Stimulated activated CD8-positive, alpha-beta memory T cell treated with anti-CD3 and anti-CD28 coated beads, Interleukin-7, amount 100 ng/mL, for 4 hours (primary cell): ENCODE measurements around the gene ATP2A2.
A peak's percentile ranks its signal among the peaks of the same experiment; 100 is the strongest.

Experiments
- DNase-seq, 2 donors: peaks; one replicate each; pipeline ENCODE4 v3.0.0-alpha.2; 2020; ENCODE audit warnings: low read depth in 2 of 2

Gene ATP2A2

DNA sequence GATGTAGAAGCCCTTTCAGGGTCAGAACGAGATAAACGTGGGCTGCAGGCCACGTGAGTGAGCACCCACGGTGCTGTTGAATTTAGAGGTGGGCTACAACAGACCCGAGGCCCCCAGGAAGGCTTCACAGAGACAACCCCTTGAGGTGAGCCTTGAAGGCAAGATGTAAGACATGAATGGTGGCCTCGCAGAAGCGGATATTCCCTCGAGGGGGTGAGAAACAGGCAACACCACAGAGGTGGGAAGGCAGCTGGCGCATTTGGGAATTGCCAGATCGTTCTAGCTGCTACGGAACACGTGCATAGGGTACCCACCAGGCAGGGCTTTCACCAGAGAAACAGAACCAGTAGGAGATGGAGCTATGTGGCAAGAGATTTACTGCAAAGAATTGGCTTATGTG, 22.6 kb upstream of the ATP2A2 start:
- DNase-seq, result no peak

DNA sequence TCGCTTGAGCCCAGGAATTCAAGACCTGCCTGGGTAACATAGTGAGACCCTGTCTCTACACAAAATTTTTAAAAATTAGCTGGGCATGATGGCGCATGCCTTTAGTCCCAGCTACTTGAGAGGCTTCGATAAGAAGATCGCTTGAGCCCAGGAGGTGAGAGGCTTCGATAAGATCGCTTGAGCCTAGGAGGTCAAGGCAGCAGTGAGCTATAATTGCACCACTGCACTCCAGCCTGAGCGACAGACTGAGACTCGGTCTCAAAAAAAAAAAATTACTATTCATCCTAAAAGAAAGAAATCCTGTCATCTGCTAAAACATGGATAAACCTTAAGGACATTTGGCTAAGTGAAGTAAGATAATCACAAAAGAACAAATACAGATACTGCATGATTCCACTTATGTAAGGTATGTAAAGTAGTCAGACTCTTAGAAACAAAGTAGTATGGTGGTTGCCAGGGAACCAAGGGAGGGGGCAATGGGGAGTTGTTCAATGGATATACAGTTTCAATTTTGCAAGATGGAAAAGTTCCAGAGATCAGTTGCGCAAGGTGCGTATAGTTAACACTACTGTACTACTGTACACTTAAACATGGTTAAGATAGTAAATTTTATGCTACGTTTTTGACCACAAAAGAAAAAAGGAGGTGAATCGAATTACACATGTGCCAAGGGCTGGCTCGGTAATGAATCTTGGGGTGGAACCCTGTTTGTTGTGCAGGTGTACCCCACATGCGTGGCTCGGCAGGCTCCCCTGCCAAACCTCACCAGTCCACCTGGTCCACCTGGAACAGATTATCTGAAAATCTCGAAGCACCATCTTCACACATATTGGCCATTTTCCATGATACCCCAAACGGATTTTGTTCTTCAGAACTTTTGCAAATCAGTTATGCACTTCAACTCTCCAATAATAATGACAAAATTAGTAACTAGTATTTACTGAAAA, 18.3 kb upstream of the ATP2A2 start:
- no peak for DNase-seq

DNA sequence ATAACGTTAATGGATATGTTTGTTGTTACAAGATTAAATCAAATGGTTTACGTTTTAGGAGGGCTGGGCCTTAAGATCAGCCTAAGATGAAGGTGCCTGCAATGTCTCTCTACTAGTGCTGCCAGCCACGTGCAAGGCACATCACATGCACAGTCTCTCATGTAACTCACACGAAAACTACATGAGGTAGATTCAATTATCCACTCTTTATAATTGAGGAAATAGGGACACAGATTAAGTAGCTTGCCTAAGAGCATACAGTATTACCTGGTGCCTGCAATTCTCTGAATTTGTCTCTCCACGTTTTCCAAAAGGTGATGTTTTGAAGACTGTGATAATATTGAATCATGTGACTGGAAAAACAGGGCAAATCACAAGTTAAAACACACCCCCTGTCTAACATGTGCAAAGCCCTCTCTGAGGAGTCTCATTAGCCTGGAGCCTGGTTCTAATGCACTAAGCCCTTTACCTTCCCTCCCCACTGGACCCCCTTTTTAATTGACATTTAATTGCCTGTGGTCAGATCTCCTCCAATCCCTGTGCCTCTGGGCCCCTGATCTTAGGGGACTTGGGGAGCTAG, 14.6 kb upstream of the ATP2A2 start:
- DNase-seq, result no peak

DNA sequence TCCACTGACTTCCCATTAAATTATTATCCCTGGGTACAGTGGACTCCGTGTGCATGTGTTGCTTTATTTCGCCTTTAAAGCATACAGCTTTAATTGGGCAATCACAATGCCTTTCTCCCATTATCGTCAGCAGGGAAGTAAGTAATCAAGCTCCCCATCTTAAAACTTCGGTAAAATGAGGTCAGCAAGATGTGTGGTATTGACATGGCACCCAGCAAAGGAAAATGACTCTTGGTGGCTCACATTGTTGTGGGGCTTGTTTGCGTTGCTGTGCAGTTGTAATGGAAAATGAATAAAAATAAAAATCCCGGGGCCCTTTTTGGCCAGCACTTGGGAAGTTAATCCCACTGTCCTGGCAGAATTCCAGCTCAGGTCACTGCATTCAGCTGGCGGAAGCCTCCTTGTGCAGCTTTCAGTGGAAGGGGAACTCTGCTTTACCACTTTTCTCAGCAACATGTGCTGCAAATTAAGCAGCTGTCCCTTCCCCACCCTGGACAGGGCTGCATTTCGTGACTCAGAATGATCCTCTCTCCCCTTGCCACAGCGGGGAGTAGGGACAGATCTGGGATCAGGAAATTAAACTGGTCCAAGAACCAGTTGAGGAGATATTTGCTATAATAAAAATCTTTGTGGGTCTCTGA, 13.9 kb upstream of the ATP2A2 start:
- DNase-seq, result no peak

DNA sequence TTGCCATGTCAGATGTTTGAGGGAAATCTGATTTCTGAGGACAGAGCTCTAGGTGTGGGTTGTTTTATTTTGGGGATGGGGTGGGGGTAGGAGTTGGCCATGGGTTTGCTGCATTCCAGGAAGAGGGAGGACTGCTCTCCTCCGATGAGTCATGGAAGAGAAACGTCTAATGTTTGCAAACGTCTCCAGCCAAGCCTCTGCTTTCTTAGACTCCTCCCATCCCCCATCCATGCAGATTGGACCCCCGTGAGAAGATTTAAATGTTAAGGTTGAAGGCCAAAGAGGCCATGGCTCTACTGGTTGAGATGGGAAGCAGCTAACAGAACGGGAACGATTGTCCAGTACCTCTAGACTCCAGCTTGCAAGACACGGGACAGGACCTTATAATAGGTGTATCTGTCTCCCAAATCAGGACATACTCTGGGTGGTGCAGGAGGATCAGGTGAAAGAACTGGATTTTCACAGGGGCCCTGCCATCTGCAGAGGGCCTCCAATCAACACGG, 11.4 kb upstream of the ATP2A2 start:
- DNase-seq, result no peak

DNA sequence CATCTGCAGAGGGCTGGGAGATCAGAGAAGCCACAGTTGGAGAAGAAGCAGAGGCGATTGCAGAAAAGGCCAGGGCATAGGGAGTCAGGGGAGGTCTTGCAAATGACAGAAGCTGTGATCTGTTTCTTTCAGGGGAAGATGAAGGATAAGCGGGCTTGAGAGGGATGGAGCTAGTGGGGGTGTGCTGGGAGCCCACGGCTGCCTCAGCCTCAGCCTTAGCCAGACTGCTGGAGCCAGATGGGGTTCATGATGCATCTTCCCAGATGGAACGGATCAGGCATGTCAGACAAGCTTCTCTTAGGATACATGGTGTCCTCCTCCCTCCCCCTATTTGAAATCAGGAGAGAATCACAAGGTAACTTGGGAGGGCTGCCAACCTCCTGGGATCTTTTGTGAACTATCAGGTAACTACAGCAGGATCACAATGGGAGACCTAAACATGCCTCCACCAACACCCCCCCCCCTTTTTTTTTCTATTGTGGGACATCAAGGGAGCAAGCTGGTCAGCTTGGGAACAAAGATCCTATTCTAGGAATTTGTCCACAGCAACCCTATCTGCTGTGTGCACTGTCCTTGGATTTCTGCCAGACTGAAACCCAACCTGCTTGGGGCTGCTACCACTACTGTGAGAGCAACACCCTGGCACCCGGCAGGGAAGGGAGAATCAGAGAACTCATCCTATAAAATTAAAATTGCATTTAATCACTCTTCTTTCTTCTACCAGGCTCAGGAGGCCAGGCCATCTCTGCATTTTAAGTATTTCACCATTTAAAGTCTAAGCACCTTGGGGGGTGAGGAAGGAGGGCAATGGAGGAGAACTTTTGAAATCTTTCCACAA, 10.7 kb upstream of the ATP2A2 start:
- no peak for DNase-seq

DNA sequence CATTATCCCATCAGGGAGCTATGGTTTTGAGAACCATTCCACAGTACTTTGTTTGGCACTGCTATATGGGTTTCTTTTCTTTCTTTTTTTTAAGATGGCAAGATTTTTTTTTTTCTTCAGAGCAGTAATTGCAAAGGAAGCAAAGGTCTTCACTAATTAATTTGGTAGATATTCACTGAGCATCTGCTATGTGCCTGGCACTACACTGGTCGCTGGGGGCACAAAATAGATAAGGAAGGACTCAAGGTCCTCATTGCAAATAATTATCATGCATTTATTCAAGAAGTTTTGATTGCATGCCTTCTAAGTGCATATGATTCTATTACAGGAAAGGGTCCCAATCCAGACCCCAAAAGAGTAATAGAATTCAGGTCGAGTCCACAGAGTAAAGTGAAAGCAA, 10.0 kb upstream of the ATP2A2 start:
- DNase-seq, result no peak

DNA sequence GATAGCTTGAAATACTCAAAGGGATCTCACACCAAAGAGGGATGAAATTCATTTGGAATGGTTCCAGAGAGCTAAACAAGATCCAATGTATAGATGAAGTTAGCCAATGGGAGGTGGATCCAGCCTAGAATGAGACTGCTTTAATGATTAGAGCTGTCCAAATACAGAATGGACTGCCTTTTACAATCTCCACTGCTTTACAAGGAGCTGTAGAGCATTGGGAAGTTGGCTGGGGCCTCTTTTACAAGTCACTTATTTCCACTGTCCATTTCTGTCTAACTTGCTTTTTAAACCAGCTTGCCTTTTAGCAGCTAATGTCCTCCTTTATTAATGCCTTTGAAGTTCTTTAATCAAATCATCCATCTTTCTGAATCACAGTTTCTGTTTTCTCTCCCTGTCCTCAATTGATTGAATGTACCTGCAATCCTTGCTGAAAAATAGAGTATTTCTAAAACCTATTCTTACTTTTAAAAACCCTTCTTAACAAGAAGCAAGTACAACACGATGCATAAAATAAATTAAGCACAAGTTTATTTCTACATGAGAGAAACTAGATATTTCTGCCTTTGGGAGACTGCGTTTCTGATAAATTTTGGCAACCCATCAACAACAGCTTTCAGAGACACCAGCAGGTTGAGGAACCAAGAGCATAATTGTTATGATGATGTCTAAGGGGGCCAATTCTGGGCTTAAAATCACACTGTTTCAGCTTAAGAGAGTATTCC, 3.4 kb upstream of the ATP2A2 start:
- DNase-seq, result no peak

DNA sequence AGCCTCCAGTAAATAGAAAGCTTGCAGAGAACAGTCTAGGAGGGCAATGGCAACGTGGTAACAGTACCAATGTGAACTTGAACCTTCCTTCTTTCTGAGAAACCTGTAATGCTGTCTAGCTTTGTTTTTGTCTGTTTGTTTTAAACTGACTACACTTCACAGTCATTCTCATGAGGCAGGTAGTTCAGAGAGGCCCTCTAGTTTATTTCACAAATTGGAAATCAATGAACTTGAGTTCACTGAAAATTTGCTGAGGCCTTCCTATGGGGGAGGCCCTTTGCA, 2.9 kb upstream of the ATP2A2 start:
- DNase-seq, result no peak

DNA sequence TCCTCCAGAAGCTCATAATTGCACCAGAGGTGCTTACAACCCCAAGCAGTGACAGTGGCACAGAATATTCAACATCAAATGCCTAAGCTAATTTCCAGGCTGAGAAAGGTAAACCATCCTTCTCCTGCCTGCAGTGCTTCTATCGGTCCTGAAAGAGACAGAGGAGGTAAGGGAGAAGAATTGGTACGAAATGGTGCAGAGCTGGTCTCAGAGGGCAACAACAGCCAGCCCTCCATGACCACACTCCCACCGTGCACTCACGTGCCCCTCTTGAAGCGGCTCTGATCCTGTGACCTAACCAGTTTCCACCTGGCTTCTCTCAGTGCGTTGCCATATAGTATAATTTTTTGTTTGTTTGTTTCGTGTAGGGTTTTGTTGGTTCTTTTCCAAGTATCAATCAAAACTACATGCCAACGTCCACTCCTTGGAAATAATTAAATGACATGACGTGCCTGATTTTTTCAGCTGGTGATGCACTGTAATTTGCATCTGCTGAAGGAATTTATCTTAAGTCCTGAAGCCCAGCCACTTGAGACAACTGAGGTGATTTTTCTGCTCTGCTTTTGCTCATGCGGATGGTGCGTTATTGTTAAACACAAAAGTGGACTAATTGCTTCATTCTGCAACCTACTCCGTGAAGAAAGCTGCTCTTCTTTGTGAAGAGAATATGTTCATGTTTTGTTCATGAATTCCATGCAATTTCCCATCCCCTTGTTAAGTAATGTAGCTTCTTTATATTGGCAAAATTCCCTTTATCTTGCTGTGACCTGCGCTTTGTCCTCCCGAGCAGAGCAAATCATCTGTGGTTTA, 1.3 kb upstream of the ATP2A2 start:
- no peak for DNase-seq

DNA sequence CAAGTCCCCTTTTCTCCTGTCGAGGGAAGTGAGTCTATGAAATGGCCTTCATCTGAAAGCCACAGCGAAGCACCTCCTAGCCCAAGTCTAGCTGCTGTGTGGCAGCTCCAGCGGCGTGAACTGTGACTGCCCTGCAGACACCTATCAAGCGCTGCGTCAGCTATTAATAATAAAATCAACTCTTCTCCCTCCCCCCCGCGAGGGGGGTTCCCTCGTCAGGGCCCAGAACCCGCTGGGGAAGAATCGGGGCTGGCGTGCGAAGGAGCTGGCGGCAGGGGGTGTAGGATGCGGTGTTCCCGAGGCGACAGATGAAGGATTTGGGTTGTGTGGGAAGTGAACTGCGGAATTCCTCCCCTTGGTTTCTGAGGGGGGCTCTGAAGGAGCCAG, 662 bp upstream of the ATP2A2 start:
- DNase-seq, result peak; percentile 42 to 47

DNA sequence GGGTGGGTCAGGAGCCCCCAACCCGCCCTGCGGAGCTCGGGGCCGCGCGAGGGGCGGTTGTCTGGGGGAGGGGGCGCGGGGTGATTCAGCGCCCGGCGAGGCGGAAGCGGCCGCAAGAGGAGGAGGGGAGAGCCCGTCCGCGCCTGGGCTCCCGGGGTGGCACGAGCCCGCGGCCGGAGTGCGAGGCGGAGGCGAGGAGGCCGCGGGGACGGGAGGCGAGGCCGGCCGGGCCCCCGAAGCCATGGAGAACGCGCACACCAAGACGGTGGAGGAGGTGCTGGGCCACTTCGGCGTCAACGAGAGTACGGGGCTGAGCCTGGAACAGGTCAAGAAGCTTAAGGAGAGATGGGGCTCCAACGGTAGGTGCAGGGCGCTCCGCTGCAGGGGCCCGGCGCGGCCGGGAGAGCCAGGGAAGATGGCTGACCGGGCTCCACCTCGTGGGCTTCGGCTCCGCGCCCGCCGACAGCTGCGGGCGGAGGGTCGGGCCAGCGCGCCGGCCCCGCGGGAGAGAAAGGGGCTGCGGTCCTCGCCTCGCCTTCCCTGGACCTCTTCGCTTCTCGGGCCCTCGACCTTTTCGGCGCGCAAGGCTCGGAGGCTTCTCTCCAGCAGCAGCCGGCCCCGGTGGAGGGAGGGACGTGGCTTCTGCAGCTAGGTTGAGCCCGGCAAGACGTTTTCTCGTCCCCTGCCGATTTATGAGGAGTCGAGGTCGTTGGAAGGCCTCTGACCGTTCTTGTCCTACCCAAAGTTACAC, 677 bp downstream of the ATP2A2 start:
- DNase-seq, result peak in 1 of 2 donors; percentile 13

DNA sequence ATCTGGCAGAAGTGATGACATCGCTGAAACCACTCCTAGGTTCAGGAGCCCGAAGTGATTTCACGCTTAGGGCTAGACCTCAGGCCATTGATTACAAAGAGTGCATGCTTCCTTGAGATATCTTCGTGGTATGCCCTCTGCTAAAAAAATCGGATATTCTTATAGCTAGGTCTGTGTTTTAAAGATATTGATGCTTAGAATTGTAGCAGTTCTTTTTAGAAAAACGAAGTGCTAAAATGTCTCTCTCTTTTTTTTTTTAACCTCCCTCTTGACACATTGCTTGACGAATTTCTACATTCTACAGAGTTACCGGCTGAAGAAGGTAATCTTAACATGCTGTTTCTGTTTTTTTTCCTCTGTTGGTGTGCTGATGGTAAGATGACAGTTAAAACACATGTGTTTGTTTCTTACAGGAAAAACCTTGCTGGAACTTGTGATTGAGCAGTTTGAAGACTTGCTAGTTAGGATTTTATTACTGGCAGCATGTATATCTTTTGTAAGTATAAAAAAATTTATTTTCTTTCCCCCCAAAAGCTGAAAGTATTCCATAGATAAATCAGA, 1.3 kb downstream of the ATP2A2 start:
- no peak for DNase-seq

DNA sequence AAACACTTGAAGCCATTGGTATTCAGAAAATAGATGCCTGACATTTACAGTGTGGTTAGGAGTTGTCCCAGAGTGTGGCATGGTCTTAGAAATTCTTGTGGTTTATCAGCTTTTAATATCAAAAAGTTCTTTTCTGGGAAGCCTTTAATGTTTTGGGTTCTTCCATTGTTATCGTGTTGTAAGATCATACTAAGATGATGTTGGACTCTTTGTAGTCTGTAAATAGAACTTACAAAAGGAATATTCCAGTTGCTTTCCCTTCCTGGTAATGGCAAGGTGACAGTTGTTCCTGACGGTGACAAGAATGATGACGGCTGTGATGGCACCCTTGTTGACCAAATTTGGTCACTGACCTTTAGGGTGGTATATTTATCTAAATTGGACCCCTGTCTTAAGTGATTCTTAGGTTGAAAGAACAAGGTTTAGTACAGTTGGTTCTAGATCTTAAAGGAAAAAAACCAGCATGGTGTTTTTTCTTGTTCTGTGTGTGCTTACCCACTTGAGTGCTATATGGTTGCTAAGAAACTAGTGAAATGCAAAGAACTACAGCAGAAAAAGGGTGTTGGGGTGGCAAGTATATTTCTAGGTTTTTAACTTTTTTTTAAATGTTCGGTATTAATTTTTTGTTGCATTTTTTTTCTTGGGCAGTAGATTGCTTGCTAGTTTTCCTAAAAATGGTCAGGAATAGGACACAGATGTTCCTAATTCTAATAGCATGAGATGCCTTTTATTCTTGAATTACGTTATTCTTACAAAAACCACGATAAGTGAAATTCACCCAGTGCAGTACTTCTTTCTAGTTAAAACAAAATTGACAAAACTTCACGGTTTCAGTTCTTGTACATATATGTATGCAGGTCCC, 2.1 kb downstream of the ATP2A2 start:
- no peak for DNase-seq

DNA sequence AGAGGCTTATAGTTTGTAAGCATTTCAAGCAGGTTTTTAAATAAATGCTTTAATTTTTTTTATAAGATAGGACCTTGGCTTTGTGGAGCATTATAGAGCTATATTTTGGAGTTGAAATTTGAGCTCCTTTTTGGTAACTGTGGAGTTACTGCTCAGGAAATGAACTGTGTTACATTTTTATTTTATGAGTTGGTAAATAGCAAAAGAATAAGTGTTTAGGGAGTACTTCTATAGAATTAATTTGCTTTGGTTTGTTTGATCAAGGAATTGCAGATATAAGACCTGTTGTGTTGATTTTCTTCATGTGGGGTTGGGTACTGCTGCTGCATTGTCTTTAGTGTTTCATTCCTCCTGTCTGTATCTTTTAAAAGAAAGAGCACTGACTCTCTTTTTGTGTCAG, 3.5 kb downstream of the ATP2A2 start:
- no peak for DNase-seq

DNA sequence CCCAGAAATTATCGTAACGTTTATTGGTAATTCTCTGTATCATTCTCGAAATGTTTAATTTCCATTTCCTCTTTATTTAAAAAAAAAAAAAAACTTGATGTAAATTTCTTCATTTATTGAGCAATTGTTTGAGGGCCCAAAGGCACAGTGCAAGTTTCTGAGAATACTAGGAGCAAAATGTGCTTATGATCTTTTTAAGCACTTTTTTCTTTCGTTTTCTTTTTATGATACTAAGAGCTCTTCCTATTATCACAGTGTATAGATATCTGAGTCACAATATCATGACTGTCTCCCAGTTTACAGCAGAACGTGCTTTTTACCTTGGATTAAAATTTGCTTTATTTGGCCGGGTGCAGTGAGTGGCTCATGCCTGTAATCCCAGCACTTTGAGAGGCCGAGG, 5.6 kb downstream of the ATP2A2 start:
- DNase-seq, result no peak

DNA sequence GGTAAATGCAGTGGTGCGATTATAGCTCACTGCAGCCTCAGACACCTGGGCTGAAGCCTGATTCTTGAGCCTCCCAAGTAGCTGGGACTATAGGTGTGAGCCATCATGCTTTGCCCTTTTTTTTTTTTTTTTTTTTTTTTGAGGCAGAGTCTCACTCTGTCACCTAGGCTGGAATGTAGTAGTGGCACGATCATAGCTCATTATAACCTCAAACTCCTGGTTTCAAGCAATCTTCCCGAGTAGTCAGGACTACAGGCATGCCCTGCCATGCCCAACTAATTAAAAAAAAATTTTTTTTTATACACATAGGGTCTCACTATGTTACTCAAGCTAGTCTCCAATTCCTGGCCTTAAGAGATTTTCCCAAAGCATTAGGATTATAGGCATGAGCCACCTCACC, 6.9 kb downstream of the ATP2A2 start:
- no peak for DNase-seq

DNA sequence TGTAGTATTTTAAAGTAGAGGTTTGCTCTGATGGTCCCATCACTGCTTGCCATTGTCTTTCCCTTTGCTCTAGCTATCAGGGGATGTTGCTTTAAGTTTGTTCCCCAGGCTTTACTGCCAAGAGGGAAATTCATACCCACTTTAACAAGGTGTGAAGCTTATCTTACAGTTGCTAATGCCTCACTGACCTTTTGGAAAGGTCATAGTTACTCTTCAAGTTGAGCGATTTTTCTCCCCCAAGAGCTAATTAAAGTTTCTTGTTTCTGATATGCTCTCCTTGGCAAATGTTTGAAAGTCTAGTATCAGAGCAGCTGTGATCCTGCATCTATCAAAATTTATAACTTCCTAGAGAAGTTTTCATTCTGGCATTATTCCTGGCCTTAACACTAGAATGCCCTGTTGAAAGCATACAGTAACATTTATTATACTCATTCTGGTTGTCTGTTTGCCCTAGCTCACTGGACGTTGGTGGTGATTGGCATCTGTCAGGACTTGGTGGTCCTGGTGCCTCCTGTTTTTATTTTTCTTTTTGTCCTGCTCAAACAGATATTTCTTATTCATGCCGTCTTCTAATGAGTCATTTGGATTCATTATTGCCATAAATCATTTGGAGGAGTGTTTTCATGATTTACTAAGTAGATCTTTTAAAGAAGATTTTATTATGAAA, 8.1 kb downstream of the ATP2A2 start:
- DNase-seq, result no peak
